Activated T-cell treated with anti-CD3 and anti-CD28 coated beads, Interleukin-2, amount 50 U/mL, for 48 hours (primary cell): ENCODE results near the gene SLC8A3.

Experiments used
- DNase-seq, 2 experiments: peaks; one replicate each; pipeline ENCODE4 v3.0.0-alpha.2; 2020

SLC8A3 gene

GRCh38 chr14:70177081-70177800 is 11.5 kb downstream of the SLC8A3 start:
- no peak for DNase-seq

DNA sequence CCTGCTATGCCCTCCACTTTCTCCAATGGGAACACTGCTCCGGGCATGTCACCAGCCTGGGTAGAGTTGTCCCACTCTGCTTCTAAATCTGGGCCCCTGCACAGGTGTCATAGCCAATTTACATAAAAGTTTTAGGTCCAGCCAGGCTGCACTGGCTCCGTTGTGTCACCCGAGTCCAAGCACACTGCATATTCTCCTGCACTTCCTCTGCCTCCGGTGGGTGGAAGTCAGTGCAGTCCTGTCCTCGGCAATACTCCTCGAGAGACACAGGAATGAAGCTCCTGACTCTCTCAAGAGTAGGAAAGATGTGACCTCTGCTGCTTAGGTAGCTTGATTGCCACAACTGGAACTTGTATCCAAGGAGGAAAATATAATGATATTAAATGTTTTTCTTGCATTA is 15.2 kb downstream of the SLC8A3 start:
- DNase-seq: no peak

DNA sequence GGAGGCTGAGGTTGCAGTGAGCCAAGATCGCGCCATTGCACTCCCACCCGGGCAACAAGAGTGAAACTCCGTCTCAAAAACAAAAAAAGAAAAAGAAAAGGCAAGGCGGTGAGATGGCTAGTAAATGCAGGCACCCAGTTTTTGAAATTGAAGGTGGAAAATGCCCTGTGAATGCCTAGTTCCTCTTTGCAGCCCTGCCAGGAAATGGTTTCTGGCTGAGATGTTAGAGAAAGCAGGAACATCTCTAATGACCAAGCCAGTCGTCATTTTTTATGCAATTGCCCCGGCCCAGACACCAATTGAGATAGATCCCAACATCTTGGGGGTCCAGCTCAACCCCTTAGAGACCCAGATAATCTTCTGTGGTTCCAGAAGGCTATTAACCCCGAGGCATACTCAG is 17.0 kb downstream of the SLC8A3 start:
- DNase-seq: no peak

- DNase-seq: no peak
Measured at GRCh38 chr14:70170976-70171375, 17.8 kb downstream of the SLC8A3 start.

GRCh38 chr14:70168406-70168805 is 20.3 kb downstream of the SLC8A3 start:
- no peak for DNase-seq

DNA sequence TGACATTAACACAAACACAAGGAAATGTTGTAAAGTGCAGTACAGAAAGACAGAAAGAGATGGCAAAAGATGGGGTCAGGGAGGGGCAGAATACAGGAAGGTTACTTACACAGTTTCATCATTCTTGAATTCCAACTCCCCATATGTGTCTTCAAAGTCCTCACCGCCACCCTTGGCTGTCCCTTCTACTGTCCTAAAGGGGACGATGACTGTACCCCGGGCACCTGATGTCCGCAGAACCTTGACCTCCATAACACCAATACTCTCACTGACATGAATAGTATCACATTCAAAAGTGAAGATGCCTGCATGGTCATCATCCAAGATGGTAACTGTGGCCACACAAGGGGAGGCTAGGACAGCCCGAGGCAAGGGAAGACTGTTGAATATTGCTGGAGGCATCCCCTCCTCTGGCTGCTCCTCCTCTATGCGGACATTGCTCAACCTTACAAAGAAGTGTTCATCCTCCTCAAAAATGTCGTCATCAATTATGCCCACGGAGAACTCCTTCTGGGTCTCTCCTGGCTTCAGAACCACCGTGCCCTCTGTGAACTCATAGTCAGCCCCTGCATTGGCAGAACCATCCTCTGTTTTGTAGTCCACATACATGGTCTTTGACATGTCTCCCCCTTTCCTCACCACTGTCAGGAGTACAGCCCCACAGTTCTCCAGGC is 22.1 kb downstream of the SLC8A3 start:
- DNase-seq: no peak

DNA sequence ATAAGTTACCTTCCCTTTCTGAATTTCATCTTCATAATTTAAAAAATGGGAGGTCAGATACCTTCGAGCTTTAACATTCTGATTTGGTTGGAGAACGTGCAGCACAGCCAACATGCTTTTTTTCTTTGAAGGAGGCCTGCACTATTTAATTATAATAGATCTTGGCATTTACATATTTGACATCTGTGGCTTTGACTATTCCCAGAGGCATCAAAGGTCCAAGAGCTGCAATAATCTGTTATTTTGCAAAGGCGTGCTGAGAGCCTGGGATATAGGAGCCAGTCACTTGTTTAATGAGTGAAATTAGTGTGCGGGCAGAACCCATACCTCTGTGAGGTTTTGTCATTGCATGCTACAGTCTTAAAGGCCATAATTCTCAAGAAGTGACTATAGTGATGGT is 26.4 kb downstream of the SLC8A3 start:
- no peak for DNase-seq

DNA sequence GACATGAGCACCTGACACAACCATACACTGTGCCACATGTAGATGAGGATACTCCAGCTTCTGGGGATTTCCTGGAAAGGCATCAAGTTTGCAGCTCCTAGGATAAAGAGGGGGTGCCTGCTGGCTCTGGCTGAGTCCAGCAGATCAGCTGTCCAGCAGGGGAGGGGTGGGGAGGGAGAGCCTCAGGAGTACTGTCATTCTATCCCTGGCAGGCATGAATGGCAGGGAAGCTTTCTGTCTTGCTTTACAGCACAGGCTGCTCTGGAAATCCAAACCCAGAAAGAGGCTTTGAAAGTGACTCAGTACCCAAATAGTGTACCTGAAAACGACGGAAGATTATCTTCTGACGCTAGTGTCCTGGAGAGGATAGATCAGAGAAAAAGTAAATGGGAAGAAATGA is 32.2 kb downstream of the SLC8A3 start:
- DNase-seq: no peak

DNA sequence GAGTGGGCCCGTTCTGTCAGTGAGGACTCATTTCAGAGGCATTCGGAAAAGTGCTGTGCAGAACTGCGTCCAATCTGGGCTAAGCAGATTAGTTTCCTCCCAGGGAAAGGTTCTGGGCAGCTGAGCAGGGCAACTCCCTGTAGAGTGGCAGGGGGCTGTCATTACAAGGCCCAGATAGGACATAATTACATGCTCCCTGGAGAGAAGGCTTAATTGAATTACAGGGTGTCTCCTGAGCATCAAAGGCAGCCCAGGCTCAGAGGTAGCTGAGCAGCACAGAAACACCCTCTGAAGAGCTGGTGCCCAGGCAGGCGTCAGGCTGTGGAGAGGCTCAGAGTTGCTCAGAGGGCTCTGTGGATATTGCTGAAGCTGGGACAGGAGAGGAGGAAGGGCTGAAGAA is 36.0 kb downstream of the SLC8A3 start:
- no peak for DNase-seq

GRCh38 chr14:70152081-70152480 is 36.7 kb downstream of the SLC8A3 start:
- DNase-seq: no peak

- DNase-seq: no peak
Measured at GRCh38 chr14:70149596-70150165, 39.1 kb downstream of the SLC8A3 start.

GRCh38 chr14:70148911-70149595 is 39.7 kb downstream of the SLC8A3 start:
- no peak for DNase-seq

DNA sequence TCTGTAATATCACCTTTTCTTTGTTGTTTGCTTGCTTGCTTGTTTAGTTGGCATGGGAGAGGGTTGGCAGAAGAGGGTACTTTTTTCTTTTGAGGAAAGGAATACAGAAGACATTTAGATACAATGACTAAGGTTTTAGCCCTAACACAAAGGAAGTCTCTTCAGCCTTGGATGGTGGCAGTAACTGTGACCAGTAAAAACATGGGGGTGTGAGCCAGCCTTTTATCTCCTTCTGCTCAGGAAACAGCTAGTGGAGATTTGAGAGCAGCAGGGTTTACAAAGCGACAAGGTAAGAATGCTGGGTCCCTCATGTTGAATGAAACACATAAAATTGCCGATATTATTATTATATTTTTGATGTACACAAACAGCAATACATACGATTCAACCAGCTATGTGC is 40.4 kb downstream of the SLC8A3 start:
- no peak for DNase-seq

DNA sequence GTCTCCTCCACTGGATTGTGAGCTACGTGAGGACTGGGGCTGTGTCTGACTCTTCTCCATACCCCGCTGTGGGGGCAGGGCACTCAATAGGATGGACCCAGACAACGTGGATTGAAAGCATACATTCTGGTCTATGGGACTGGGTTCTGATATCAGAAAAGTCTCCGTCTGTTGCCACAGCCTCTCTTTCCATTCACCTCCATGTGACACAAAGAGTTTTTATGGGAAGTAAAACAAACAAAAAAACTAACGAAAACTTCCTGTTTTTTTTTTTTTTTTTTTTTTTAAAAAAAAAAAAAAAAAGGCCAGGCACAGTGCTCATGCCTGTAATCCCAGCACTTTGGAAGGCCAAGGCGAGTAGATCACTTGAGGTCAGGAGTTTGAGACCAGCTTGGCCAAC is 44.7 kb downstream of the SLC8A3 start:
- DNase-seq: no peak

DNA sequence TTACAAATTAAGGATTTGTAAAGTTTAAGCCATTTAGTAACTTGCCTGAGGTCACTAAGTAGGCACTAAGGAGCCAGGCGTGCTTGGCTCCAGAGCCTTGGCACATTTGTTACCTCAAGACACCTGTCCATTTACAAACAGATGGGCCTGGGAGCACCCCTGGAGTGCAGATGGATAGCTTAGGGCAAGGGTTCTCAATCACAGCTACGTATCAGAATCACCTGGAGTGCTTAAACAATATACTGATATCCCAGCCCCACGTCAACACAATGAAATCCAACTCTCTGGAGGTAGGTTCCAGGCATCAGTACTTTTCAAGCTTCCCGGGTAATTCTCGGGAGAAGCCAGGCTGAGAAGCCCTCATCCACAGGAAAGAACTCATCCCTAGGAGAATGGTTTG is 45.4 kb downstream of the SLC8A3 start:
- no peak for DNase-seq

GRCh38 chr14:70140614-70141013 is 48.1 kb downstream of the SLC8A3 start:
- no peak for DNase-seq

DNA sequence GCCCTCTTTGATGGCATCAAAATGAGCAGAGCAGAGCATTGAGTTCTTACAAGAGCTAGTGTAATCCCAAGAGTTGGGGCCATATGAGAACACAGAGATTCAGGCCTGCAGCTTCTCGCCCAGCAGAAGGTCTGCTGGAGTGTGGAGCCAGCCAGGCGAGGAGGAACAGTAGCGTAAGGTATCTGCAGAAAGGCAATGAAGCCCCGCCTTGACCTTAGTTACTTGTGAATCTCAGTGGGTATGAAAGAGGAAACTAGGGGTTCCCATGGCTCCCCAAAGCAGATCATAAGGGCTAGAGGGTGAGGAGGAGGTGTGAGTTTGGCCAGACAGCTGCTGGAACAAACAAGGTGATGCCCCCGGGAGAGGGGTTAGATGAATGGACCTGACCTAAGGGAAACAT is 49.4 kb downstream of the SLC8A3 start:
- no peak for DNase-seq

GRCh38 chr14:70137788-70138187 is 51.0 kb downstream of the SLC8A3 start:
- no peak for DNase-seq

DNA sequence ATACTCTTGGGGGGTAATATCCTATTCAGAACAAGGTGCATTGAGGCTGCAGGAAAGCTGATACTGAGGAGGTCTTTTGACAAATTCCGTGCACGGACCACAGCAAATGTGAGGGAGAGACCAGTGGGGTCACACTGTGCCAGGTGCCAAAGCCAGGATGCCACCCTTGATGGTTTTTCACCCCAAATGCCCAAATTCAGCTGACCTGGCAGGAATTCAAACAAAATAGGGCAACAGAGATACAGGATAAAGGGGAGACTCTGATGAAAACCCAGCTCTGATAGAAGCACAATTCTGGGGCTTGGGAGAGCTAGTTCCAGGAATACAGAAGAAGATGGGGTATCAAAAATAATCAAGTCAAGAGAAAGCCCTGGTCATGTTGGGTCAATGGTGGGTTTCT is 55.3 kb downstream of the SLC8A3 start:
- no peak for DNase-seq

- no peak for DNase-seq
Measured at GRCh38 chr14:70130482-70130881, 58.3 kb downstream of the SLC8A3 start.

DNA sequence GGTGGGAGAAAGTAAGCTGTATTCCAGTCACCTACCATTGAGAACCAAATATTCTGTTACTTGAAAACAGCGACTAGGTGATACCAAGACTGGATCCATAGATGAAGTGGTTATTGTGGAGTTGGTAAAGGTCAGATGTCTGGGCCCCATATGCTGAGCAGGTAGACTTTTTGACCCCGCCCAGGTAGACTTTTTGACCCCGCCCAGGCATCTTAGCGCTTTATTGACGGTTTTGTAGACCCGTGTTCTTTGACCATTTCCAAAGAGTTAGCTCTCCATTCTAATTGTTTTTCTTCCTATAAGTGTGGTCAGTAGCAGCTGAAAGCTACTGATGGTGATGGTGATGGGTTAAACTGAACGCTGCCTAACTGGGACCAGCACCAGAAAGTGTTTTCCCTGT is 61.6 kb downstream of the SLC8A3 start:
- no peak for DNase-seq

DNA sequence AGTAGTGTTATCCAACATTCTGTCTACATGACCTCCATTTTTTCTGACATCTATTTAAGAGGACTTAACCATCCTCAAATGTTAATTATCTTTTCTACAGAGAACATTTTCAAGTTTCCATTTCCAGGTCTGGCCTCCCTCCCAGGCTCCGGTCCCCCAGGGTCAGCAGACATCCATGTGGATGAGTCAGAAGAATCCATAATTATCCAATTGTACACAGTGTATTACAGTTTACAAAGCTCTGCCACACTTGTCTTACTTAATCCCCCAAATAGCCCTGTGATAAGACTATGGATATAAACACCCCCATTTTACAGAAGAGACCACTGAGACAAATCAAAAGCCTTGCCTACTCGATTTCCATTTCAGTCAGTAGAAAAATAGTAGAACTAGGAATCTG is 65.0 kb downstream of the SLC8A3 start:
- no peak for DNase-seq

DNA sequence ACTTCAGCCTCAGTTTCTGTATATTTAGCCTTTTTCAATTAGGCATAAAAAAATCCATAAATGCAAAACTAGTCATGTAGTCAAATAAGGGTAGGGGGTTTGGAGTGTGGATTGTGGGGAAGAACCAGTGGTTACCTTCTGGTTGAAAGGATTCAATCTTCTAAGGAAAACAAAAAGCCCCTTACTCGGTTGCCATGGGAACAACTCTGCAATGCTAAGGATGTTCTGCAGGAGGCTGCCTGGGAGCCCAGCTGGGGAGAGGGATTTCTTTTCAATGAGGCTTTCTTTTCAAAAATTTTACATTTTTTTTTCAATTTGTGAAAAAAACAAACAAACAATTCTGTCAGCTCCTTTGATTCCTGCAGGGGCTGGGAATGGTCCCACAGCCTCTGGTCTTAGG is 67.2 kb downstream of the SLC8A3 start:
- no peak for DNase-seq

GRCh38 chr14:70118064-70118463 is 70.7 kb downstream of the SLC8A3 start:
- no peak for DNase-seq
